ENCODE data around the gene ZNF296. TPM values are rescaled to one million over a fixed set of nuclear protein-coding genes. Genes with fewer than 3 reads are reported as not detected.

The ZNF296 gene
- total RNA-seq, 1 donor from 2014 or later: 5.8 TPM

- H3K27me3 Mint-ChIP-seq (ENCODE audit: low read depth): no peaks in the 10 kb centered on the region
- DNase-seq (ENCODE audit: low spot score): no peak
- no peak overlapping the region for H3K4me3 Mint-ChIP-seq (ENCODE audit: low read depth)
- peaks cover 69% of the 10 kb centered on the region for H3K36me3 Mint-ChIP-seq (ENCODE audit: low read depth)
- H3K9me3 Mint-ChIP-seq: no peaks in the 10 kb centered on the region
- no peak overlapping the region for H3K27ac Mint-ChIP-seq
- H3K4me1 Mint-ChIP-seq (ENCODE audit: low read depth): peaks cover 2% of the 10 kb centered on the region
- intact Hi-C loops (cut with micrococcal nuclease): no loop called here
Measured at GRCh38 chr19:45057444-45057843, 18.8 kb downstream of the ZNF296 start.

GRCh38 chr19:45056831-45057230 is 19.4 kb downstream of the ZNF296 start:
- Mint-ChIP-seq H3K9me3 (no peaks in the 10 kb centered on the region), H3K4me3 (ENCODE audit: low read depth) (no peak overlapping the region), H3K27me3 (ENCODE audit: low read depth) (no peaks in the 10 kb centered on the region), H3K27ac (no peak overlapping the region), H3K36me3 (ENCODE audit: low read depth) (peaks cover 72% of the 10 kb centered on the region), H3K4me1 (ENCODE audit: low read depth) (peaks cover 2% of the 10 kb centered on the region)
- no peak for DNase-seq (ENCODE audit: low spot score)
- intact Hi-C loops (cut with micrococcal nuclease): no loop called here

- intact Hi-C loops (cut with micrococcal nuclease): no loop called here
Measured at GRCh38 chr19:45051929-45052579, 24.2 kb downstream of the ZNF296 start.

GRCh38 chr19:45050036-45050435 is 26.2 kb downstream of the ZNF296 start:
- Mint-ChIP-seq H3K4me3 (ENCODE audit: low read depth) (no peak overlapping the region), H3K9me3 (no peaks in the 10 kb centered on the region)

More at GRCh38 chr19:45051929-45052579, 24.2 kb downstream of the ZNF296 start:
- Mint-ChIP-seq H3K4me3 (ENCODE audit: low read depth) (no peak overlapping the region), H3K27ac (no peak overlapping the region), H3K27me3 (ENCODE audit: low read depth) (no peaks in the 10 kb centered on the region), H3K4me1 (ENCODE audit: low read depth) (peaks cover 6% of the 10 kb centered on the region), H3K36me3 (ENCODE audit: low read depth) (peaks cover 40% of the 10 kb centered on the region), H3K9me3 (no peaks in the 10 kb centered on the region)
- no peak for DNase-seq (ENCODE audit: low spot score)

GRCh38 chr19:45049073-45049736 is 27.1 kb downstream of the ZNF296 start:
- Mint-ChIP-seq H3K4me1 (ENCODE audit: low read depth) (peaks cover 19% of the 10 kb centered on the region), H3K27me3 (ENCODE audit: low read depth) (no peaks in the 10 kb centered on the region), H3K9me3 (no peaks in the 10 kb centered on the region), H3K36me3 (ENCODE audit: low read depth) (peaks cover 38% of the 10 kb centered on the region), H3K27ac (no peak overlapping the region), H3K4me3 (ENCODE audit: low read depth) (no peak overlapping the region)
- no peak for DNase-seq (ENCODE audit: low spot score)
- intact Hi-C loops (cut with micrococcal nuclease): no loop called here

More at GRCh38 chr19:45050036-45050435, 26.2 kb downstream of the ZNF296 start:
- Mint-ChIP-seq H3K27ac (no peak overlapping the region), H3K27me3 (ENCODE audit: low read depth) (no peaks in the 10 kb centered on the region), H3K36me3 (ENCODE audit: low read depth) (peaks cover 40% of the 10 kb centered on the region), H3K4me1 (ENCODE audit: low read depth) (peaks cover 19% of the 10 kb centered on the region)
- intact Hi-C loops (cut with micrococcal nuclease): no loop called here
- DNase-seq (ENCODE audit: low spot score): no peak

DNA sequence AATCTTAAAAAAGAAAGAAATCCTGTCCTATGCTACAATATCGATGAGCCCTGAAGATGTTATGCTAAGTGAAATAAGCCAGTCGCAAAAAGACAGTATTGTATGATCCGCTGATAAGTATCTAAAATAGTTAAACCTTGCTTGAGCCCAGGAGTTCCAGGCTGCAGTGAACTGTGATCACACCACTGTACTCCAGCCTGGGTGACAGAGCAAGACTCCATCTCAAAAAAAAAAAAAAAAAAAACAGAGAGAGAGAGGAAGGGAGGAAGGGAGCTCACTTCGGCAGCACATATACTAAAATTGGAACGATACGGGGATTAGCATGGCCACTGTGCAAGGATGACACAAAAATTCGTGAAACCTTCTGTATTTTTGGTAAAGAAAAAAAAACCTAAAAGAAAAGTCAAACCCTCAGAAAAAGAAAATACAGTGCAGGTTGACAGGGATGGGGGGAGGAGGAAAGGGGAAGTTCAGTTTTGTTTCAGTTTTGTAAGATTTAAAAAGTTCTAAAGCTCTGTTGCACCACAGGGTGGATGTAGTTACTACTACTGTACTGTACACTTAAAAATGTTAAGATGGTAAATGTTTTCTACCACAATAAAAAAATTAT is 29.0 kb downstream of the ZNF296 start:
- Mint-ChIP-seq H3K9me3 (no peaks in the 10 kb centered on the region), H3K27ac (peak overlapping the region; percentile 68), H3K27me3 (ENCODE audit: low read depth) (no peaks in the 10 kb centered on the region), H3K36me3 (ENCODE audit: low read depth) (peaks cover 34% of the 10 kb centered on the region), H3K4me3 (ENCODE audit: low read depth) (no peak overlapping the region), H3K4me1 (ENCODE audit: low read depth) (peaks cover 19% of the 10 kb centered on the region)
- no peak for DNase-seq (ENCODE audit: low spot score)
- intact Hi-C loops (cut with micrococcal nuclease): no loop called here

DNA sequence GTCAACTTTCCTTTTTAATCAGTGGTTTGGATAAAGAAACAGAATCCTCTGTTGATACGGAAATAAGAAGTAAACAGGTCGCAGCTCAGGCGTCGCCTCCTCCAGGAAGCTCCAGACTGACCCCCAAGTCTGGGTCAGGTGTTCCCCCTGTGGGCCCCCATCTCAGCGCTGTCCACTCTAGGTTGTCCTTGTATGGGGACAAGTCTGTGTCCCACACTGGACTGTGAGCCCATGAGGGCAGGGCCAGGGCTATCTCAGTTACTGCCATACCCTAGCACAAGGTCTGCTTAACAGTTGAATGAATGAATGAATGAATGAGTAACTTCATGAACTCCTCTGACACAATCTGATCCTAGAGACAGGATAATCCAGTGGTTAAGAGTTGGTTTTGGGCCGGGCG is 29.9 kb downstream of the ZNF296 start:
- H3K36me3 Mint-ChIP-seq (ENCODE audit: low read depth): peaks cover 39% of the 10 kb centered on the region
- no peak for DNase-seq (ENCODE audit: low spot score)
- peaks cover 24% of the 10 kb centered on the region for H3K4me1 Mint-ChIP-seq (ENCODE audit: low read depth)
- no peaks in the 10 kb centered on the region for H3K9me3 Mint-ChIP-seq
- intact Hi-C loops (cut with micrococcal nuclease): no loop called here
- H3K4me3 Mint-ChIP-seq (ENCODE audit: low read depth): no peak overlapping the region
- no peaks in the 10 kb centered on the region for H3K27me3 Mint-ChIP-seq (ENCODE audit: low read depth)
- H3K27ac Mint-ChIP-seq: no peak overlapping the region

- peaks cover 39% of the 10 kb centered on the region for H3K36me3 Mint-ChIP-seq (ENCODE audit: low read depth)
- H3K9me3 Mint-ChIP-seq: no peaks in the 10 kb centered on the region
- no peaks in the 10 kb centered on the region for H3K27me3 Mint-ChIP-seq (ENCODE audit: low read depth)
- no peak overlapping the region for H3K27ac Mint-ChIP-seq
- peaks cover 27% of the 10 kb centered on the region for H3K4me1 Mint-ChIP-seq (ENCODE audit: low read depth)
- no peak for DNase-seq (ENCODE audit: low spot score)
- intact Hi-C loops (cut with micrococcal nuclease): no loop called here
- H3K4me3 Mint-ChIP-seq (ENCODE audit: low read depth): no peak overlapping the region
Measured at GRCh38 chr19:45045671-45046353, 30.5 kb downstream of the ZNF296 start.

GRCh38 chr19:45041125-45041524 is 35.2 kb downstream of the ZNF296 start:
- intact Hi-C loops (cut with micrococcal nuclease): no loop called here
- H3K4me1 Mint-ChIP-seq (ENCODE audit: low read depth): peaks cover 26% of the 10 kb centered on the region
- peak overlapping the region; percentile 66 for H3K4me3 Mint-ChIP-seq (ENCODE audit: low read depth)
- H3K27ac Mint-ChIP-seq: peak overlapping the region; percentile 18
- peaks cover 54% of the 10 kb centered on the region for H3K36me3 Mint-ChIP-seq (ENCODE audit: low read depth)
- H3K9me3 Mint-ChIP-seq: no peaks in the 10 kb centered on the region
- DNase-seq (ENCODE audit: low spot score): no peak
- no peaks in the 10 kb centered on the region for H3K27me3 Mint-ChIP-seq (ENCODE audit: low read depth)

DNA sequence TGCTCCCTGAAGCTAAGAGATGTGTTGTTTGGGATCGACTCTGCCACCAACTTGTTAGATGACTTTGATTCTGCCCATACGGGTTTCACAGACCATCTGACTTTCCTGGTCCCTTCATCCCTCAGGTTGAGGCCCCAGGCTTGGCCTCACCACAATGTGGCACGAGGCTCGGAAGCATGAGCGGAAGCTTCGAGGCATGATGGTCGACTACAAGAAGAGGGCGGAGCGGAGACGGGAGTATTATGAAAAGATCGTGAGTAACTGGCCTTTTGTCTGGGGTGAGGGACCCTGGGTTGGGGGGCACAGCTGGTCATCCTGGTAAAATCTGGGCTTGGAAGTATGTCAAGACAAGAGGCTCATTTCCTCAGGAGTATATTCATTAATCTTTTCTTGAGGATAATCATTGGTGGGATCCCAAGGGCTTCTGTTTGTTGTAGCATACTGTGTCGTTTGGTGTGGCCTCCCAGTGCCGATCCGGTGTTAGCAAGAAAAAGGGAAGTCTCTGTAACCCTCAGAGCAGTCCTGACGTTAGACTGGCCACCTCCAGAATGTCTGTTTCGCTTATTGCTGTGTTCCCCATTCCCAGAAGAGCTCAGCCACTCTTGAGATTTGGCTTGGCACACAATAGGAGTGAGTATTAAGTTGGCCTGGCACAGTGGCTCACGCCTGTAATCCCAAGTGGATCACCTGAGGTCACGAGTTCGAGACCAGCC is 36.1 kb downstream of the ZNF296 start:
- no peaks in the 10 kb centered on the region for H3K27me3 Mint-ChIP-seq (ENCODE audit: low read depth)
- H3K4me3 Mint-ChIP-seq (ENCODE audit: low read depth): peak overlapping the region; percentile 99
- H3K36me3 Mint-ChIP-seq (ENCODE audit: low read depth): peaks cover 52% of the 10 kb centered on the region
- peaks cover 21% of the 10 kb centered on the region for H3K4me1 Mint-ChIP-seq (ENCODE audit: low read depth)
- H3K27ac Mint-ChIP-seq: no peak overlapping the region
- intact Hi-C loops (cut with micrococcal nuclease): no loop called here
- no peaks in the 10 kb centered on the region for H3K9me3 Mint-ChIP-seq
- DNase-seq (ENCODE audit: low spot score): no peak

DNA sequence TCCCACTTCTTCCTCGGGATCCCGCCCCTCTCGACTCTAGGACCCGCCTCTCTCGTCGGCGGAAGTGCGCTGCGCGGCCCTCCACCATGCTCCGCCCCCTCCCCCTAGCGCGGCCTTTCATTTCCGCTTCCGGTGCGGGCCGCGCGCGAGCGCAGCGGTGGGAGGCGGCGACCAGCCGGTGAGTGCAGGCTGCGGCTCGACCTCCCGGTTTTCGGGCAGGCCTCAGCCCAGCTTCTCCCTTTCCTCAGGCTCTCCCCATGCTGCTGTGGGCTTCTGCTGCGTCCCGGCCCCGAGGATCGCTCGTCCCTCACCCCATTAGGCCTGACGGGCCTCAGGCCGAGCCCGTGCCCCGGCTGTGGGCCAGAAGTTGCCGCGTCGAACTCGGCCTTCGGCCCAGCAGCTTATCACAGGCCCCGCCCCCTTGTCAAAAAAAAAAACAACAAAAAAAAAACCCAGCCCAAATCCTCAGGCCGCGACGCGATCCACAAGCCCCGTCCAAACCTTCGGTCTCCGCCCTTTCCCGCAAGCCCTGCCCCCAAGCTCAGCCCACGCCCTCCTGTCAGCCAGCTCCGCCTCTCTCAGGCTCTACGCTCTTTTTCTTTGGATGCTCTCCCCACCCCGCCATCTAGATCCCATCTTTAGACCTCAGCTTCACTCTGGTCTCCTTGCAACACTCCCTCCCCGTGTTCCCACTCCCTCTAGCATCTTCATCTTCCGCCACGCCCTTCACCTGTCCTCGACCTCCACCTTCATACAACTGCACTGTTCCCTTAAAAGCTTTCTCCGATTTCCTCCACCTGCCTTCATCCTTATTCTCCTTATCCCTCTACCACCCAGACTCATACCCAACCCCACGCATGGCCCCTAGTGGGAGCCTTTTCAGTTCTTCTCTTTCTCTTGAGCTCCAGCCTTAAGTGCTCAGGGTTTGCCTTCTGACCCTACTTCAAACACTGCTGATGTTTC is 37.1 kb downstream of the ZNF296 start, which contains the start of gene CLASRP:
TSS of gene CLASRP (plus strand) at position 115 of the 963 bp plus-strand sequence. CDS start 1,168 bp downstream, outside the sequence.
- no peaks in the 10 kb centered on the region for H3K27me3 Mint-ChIP-seq (ENCODE audit: low read depth)
- peaks cover 21% of the 10 kb centered on the region for H3K4me1 Mint-ChIP-seq (ENCODE audit: low read depth)
- peaks cover 58% of the 10 kb centered on the region for H3K36me3 Mint-ChIP-seq (ENCODE audit: low read depth)
- H3K4me3 Mint-ChIP-seq (ENCODE audit: low read depth): peak within 1 kb of the TSS; percentile 99
- no peaks in the 10 kb centered on the region for H3K9me3 Mint-ChIP-seq
- peak; percentile 84 for DNase-seq (ENCODE audit: low spot score)
- intact Hi-C loops (cut with micrococcal nuclease): loop anchor here (5.0 kb wide), 1 partner anchor 38 kb away; the partner anchor contains the start of genes GEMIN7 and ZNF296
- peak within 1 kb of the TSS; percentile 98 for H3K27ac Mint-ChIP-seq
